Panc1 (cell line): ENCODE results near the gene MAPKAP1. TPM values are rescaled to one million over a fixed set of nuclear protein-coding genes. Genes with fewer than 3 reads are reported as not detected.
A peak's percentile ranks its signal among the peaks of the same experiment; 100 is the strongest.

ENCODE experiments used
- ATAC-seq: fragments of 200-7000 bp; cut with Tn5 transposase; 2 replicates; pipeline ENCODE4 v1.9.1; 2020; ENCODE audit warnings: mild to moderate bottlenecking, moderate library complexity
- BruUV-seq: library from RNA; stranded (reverse); fragments of 400-500 nt; replicated peaks from 2 replicates; lab custom pipeline; 2021; lab: Mats Ljungman, UMichigan
- CTCF ChIA-PET: fragments of 300-600 bp; sonication (Branson Sonifier 250); formaldehyde crosslinking; loops from one replicate; lab custom pipeline; 2022; ENCODE audit warnings: antibody characterized with exemption; lab: Charles Lee
- POLR2A ChIA-PET: fragments of 300-600 bp; sonication (Branson Sonifier 250); formaldehyde crosslinking; loops from one replicate; lab custom pipeline; 2022; ENCODE audit warnings: antibody characterized with exemption; lab: Charles Lee
- DNase-seq: peaks from one replicate; pipeline ENCODE4 v3.0.0-alpha.2; 2010; ENCODE audit warnings: low read depth, low spot score
- H3K27ac ChIP-seq: 2 replicates; pipeline ENCODE4 v1.5.1; 2011; ENCODE audit warnings: mild to moderate bottlenecking, low read length, inconsistent platforms
- H3K27me3 ChIP-seq: fragments of 200-500 bp; sonication (Bioruptor generic); 2 replicates; pipeline ENCODE4 v1.6.0; 2014; ENCODE audit warnings: low read length, inconsistent platforms; ENCODE audit not compliant: control insufficient read depth, insufficient read depth
- H3K36me3 ChIP-seq: fragments of 200-500 bp; sonication (Bioruptor generic); 2 replicates; pipeline ENCODE4 v1.5.1; 2014; ENCODE audit warnings: inconsistent platforms, mild to moderate bottlenecking, low read length, moderate library complexity; ENCODE audit not compliant: control insufficient read depth, insufficient read depth
- H3K4me1 ChIP-seq: 2 replicates; pipeline ENCODE4 v1.5.1; 2011; ENCODE audit warnings: inconsistent platforms, mild to moderate bottlenecking, low read length, moderate library complexity; ENCODE audit not compliant: control insufficient read depth, insufficient read depth
- H3K4me3 ChIP-seq, 2 experiments: 2 replicates each; pipeline ENCODE4 v1.5.1; 2011 to 2012; ENCODE audit warnings: low read depth in 2 of 2, low read length in 2 of 2, mild to moderate bottlenecking in 2 of 2, inconsistent platforms in 1 of 2, moderate library complexity in 1 of 2
- H3K9me3 ChIP-seq: fragments of 200-500 bp; sonication (Bioruptor generic); 2 replicates; pipeline ENCODE4 v1.5.1; 2014; ENCODE audit warnings: low read depth, mild to moderate bottlenecking, inconsistent platforms, low read length, moderate library complexity; ENCODE audit not compliant: control insufficient read depth, insufficient read depth
- POLR2AphosphoS5 ChIP-seq: IDR thresholded peaks from 2 replicates; pipeline ENCODE4 v1.6.1; 2012; ENCODE audit warnings: mild to moderate bottlenecking, low read depth, low read length, moderate library complexity
- SIN3A ChIP-seq: IDR thresholded peaks from 2 replicates; pipeline ENCODE4 v1.6.1; 2012; ENCODE audit warnings: low read depth, mild to moderate bottlenecking, low read length, moderate library complexity, borderline replicate concordance; ENCODE audit not compliant: insufficient read depth
- TCF7L2 ChIP-seq: IDR thresholded peaks from 2 replicates; pipeline ENCODE4 v1.6.1; 2011; ENCODE audit warnings: mild to moderate bottlenecking, low read depth, low read length, inconsistent platforms
- in situ Hi-C: cut with HindIII; loops from 2 replicates; pipeline ENCODE4 v1.10.0; 2016; ENCODE audit warnings: low sequenced_read_pairs, low pct_unique_long_range_greater_than_20kb
- intact Hi-C: fragments of 100-400 bp; cut with micrococcal nuclease; formaldehyde crosslinking; loops from one replicate; pipeline ENCODE4 v1.10.0; 2022; ENCODE audit not compliant: unreplicated experiment
- total RNA-seq: library from RNA; stranded (reverse); gene quantifications from one replicate; pipeline ENCODE4 v1.2.1, GENCODE V29; 2021; ENCODE audit not compliant: unreplicated experiment
- TF ChIP-seq, protein P1 (sequence below), 2 experiments: IDR thresholded peaks; 2 replicates each; pipeline ENCODE4 v1.6.1; 2011 to 2012; ENCODE audit warnings: low read depth in 2 of 2, control low read depth in 1 of 2, low read length in 1 of 2, mild to moderate bottlenecking in 1 of 2, moderate library complexity in 1 of 2; ENCODE audit not compliant: insufficient read depth in 1 of 2
- TF ChIP-seq, protein P2 (sequence below): fragments of 450-650 bp; IDR thresholded peaks from 2 replicates; pipeline ENCODE4 v1.5.1; 2017; ENCODE audit warnings: mild to moderate bottlenecking

MAPKAP1 gene
- total RNA-seq, 1 experiment from 2014 or later = 72.7 TPM

DNA sequence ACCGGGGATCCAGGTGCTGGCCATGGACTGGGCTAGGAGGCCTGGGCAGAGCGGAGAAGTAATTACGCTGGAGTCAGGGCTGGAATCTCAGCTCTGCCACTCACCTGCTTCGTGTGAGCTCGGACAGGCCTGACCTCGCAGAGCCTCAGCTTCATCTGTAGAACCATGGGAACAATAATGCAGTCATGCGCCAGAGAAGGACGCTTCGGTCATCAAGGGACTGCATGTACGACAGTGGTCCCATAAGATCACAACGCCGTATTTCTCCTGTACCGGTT is 300.3 kb downstream of the MAPKAP1 start:
- ChIA-PET CTCF (interaction anchor here (0.6 kb wide), 1 partner anchor 171 kb away, joined by 6 read pairs; no protein-coding TSS in a partner anchor), POLR2A (no interaction called here)
- TF ChIP-seq, protein P1, sequence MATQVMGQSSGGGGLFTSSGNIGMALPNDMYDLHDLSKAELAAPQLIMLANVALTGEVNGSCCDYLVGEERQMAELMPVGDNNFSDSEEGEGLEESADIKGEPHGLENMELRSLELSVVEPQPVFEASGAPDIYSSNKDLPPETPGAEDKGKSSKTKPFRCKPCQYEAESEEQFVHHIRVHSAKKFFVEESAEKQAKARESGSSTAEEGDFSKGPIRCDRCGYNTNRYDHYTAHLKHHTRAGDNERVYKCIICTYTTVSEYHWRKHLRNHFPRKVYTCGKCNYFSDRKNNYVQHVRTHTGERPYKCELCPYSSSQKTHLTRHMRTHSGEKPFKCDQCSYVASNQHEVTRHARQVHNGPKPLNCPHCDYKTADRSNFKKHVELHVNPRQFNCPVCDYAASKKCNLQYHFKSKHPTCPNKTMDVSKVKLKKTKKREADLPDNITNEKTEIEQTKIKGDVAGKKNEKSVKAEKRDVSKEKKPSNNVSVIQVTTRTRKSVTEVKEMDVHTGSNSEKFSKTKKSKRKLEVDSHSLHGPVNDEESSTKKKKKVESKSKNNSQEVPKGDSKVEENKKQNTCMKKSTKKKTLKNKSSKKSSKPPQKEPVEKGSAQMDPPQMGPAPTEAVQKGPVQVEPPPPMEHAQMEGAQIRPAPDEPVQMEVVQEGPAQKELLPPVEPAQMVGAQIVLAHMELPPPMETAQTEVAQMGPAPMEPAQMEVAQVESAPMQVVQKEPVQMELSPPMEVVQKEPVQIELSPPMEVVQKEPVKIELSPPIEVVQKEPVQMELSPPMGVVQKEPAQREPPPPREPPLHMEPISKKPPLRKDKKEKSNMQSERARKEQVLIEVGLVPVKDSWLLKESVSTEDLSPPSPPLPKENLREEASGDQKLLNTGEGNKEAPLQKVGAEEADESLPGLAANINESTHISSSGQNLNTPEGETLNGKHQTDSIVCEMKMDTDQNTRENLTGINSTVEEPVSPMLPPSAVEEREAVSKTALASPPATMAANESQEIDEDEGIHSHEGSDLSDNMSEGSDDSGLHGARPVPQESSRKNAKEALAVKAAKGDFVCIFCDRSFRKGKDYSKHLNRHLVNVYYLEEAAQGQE (IDR thresholded peaks at IDR 0.05; ENCODE audit: insufficient read depth in 1 of 2, low read depth in 2 of 2, low read length in 1 of 2) = no peak
- TF ChIP-seq POLR2AphosphoS5 (no peak), TCF7L2 (no peak), SIN3A (no peak)
- TF ChIP-seq, protein P2, sequence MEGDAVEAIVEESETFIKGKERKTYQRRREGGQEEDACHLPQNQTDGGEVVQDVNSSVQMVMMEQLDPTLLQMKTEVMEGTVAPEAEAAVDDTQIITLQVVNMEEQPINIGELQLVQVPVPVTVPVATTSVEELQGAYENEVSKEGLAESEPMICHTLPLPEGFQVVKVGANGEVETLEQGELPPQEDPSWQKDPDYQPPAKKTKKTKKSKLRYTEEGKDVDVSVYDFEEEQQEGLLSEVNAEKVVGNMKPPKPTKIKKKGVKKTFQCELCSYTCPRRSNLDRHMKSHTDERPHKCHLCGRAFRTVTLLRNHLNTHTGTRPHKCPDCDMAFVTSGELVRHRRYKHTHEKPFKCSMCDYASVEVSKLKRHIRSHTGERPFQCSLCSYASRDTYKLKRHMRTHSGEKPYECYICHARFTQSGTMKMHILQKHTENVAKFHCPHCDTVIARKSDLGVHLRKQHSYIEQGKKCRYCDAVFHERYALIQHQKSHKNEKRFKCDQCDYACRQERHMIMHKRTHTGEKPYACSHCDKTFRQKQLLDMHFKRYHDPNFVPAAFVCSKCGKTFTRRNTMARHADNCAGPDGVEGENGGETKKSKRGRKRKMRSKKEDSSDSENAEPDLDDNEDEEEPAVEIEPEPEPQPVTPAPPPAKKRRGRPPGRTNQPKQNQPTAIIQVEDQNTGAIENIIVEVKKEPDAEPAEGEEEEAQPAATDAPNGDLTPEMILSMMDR = no peak
- in situ Hi-C loops = no loop called here
- no peaks in the 10 kb centered on the region for H3K27me3 ChIP-seq
- H3K4me1 ChIP-seq = peaks cover 11% of the 10 kb centered on the region; the same call in 1 of the 2 replicates
- H3K36me3 ChIP-seq = peaks cover 3% of the 10 kb centered on the region; the same call in 1 of the 2 replicates
- no peak overlapping the region for H3K27ac ChIP-seq
- no peak overlapping the region for H3K4me3 ChIP-seq
- no TSS peak for BruUV-seq
- ATAC-seq (no peak), DNase-seq (no peak)
- intact Hi-C loops = no loop called here
- H3K9me3 ChIP-seq = no peaks in the 10 kb centered on the region

DNA sequence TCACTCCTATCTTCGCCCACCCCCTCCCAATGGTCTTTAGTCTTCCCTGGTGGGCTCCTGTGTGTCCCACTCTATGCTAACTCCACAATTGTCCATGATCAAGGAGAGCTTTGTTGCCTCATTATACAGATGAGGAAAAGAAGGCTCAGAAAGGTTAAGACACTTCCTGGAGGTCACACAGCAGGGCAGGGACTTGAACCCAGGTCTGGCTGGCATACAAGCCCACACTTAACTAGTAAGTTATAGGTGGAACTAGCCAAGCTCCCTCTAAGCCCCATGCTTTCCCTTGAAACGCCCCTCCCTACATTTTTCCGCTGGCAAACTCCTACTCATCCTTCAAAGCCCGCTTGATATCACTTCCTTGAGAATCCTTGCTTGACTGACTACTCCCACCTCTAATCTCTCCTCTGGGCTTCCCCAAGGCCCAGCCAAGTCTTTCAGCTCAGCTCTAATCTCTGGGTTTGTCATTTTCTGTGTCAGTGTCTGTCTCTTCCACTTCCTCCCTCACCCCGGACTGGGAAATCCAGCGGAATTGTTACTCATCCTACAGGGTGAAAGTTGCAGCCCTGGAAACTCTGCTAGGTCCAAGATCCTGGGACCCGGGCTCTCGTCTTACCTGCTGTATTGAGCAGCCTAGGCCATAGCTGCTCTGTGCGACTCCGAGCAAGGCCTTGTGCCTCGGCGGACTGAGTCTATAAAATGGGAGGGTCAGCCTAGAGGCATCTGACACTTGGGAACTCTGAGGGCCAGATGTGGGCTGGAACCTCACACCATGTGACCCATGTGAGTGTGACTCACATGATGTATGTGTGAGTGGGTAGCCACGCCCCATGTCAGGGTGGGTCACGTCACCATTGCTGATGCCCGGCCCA is 300.8 kb downstream of the MAPKAP1 start:
- TF ChIP-seq, protein P2 = no peak
- TF ChIP-seq, protein P1 (IDR thresholded peaks at IDR 0.05; ENCODE audit: insufficient read depth in 1 of 2, low read depth in 2 of 2, low read length in 1 of 2) = no peak
- no peak for TF ChIP-seq TCF7L2
- no peak for TF ChIP-seq SIN3A
- no peak for TF ChIP-seq POLR2AphosphoS5
- peaks cover 3% of the 10 kb centered on the region; the same call in 1 of the 2 replicates for H3K36me3 ChIP-seq
- ATAC-seq (no peak), DNase-seq (no peak)
- no peaks in the 10 kb centered on the region for H3K27me3 ChIP-seq
- in situ Hi-C loops (no loop called here), intact Hi-C loops (no loop called here)
- H3K27ac ChIP-seq = 0 out of 2 replicates have a peak overlapping the region, but pooled peaks have one; percentile 23
- H3K4me3 ChIP-seq = no peak overlapping the region
- H3K9me3 ChIP-seq = no peaks in the 10 kb centered on the region
- ChIA-PET POLR2A (no interaction called here), CTCF (interaction anchor here (0.6 kb wide), 1 partner anchor 171 kb away, joined by 6 read pairs; no protein-coding TSS in a partner anchor)
- no TSS peak for BruUV-seq
- peaks cover 8% of the 10 kb centered on the region; the same call in 1 of the 2 replicates for H3K4me1 ChIP-seq
